IMR-90 (cell line): ENCODE measurements around the gene MPPED2. TPM values are rescaled to one million over a fixed set of nuclear protein-coding genes. Genes with fewer than 3 reads are reported as not detected.

Experiments
- ATAC-seq: fragments of 200-7000 bp; cut with Tn5 transposase; 2 replicates; pipeline ENCODE4 v1.9.1; 2020; ENCODE audit warnings: low read depth, mild to moderate bottlenecking, moderate library complexity
- BruUV-seq: library from RNA; stranded (reverse); fragments of 400-500 nt; replicated peaks from 2 replicates; lab custom pipeline; 2021; lab: Mats Ljungman, UMichigan
- CTCF ChIA-PET: fragments of 300-600 bp; formaldehyde crosslinking; extraction: SDS; loops from one replicate; lab custom pipeline; 2021; ENCODE audit warnings: antibody characterized with exemption; lab: Yijun Ruan, JAX
- POLR2A ChIA-PET: fragments of 300-600 bp; sonication (Branson Sonifier 250); formaldehyde crosslinking; loops from one replicate; lab custom pipeline; 2022; ENCODE audit warnings: antibody characterized with exemption; ENCODE audit not compliant: unreplicated experiment; lab: Charles Lee
- DNase-seq: peaks from one replicate; pipeline ENCODE4 v3.0.0; 2013
- H2AFZ ChIP-seq: replicated peaks from 2 replicates; pipeline ENCODE3; 2013; ENCODE audit warnings: low read length, mild to moderate bottlenecking; ENCODE audit not compliant: poor library complexity
- H2AK5ac ChIP-seq: 2 replicates; pipeline ENCODE4 v1.6.1; 2013; ENCODE audit warnings: low read depth, low read length, inconsistent platforms
- H2AK9ac ChIP-seq: replicated peaks from 2 replicates; pipeline ENCODE3; 2013; ENCODE audit warnings: mild to moderate bottlenecking, low read depth, low read length, moderate library complexity; ENCODE audit not compliant: poor library complexity
- H2BK120ac ChIP-seq: 2 replicates; pipeline ENCODE4 v1.6.1; 2013; ENCODE audit warnings: low read depth, low read length, inconsistent platforms
- H2BK15ac ChIP-seq: 3 replicates; pipeline ENCODE4 v1.6.1; 2013; ENCODE audit warnings: low read depth, low read length, inconsistent platforms
- H2BK20ac ChIP-seq: 2 replicates; pipeline ENCODE4 v1.6.1; 2013; ENCODE audit warnings: low read depth, mild to moderate bottlenecking, inconsistent platforms, low read length, moderate library complexity
- H2BK5ac ChIP-seq: 2 replicates; pipeline ENCODE4 v1.6.1; 2013; ENCODE audit warnings: mild to moderate bottlenecking, low read depth, low read length, inconsistent platforms; ENCODE audit not compliant: poor library complexity, severe bottlenecking
- H3K14ac ChIP-seq: replicated peaks from 2 replicates; pipeline ENCODE4 v1.6.1; 2013; ENCODE audit warnings: low read depth, low read length, inconsistent platforms
- H3K18ac ChIP-seq: 2 replicates; pipeline ENCODE4 v1.6.1; 2013; ENCODE audit warnings: low read depth, low read length, control low read depth
- H3K23ac ChIP-seq: 2 replicates; pipeline ENCODE4 v1.6.1; 2013; ENCODE audit warnings: low read depth, low read length, inconsistent platforms
- H3K27ac ChIP-seq: 2 replicates; pipeline ENCODE4 v1.5.1; 2013; ENCODE audit warnings: mild to moderate bottlenecking, control low read depth, low read length; ENCODE audit not compliant: insufficient read depth
- H3K27me3 ChIP-seq: 2 replicates; pipeline ENCODE4 v1.6.1; 2013; ENCODE audit warnings: low read length; ENCODE audit not compliant: control insufficient read depth, insufficient read depth
- H3K36me3 ChIP-seq: 2 replicates; pipeline ENCODE4 v1.6.1; 2013; ENCODE audit warnings: low read length, mixed read lengths; ENCODE audit not compliant: control insufficient read depth, insufficient read depth
- H3K4ac ChIP-seq: 2 replicates; pipeline ENCODE4 v1.6.1; 2013; ENCODE audit warnings: low read depth, low read length, inconsistent platforms
- H3K4me1 ChIP-seq: 2 replicates; pipeline ENCODE4 v1.6.1; 2013; ENCODE audit warnings: low read length, mixed read lengths; ENCODE audit not compliant: control insufficient read depth, insufficient read depth
- H3K4me2 ChIP-seq: 2 replicates; pipeline ENCODE4 v1.6.1; 2013; ENCODE audit warnings: low read depth, mild to moderate bottlenecking, control low read depth, low read length, moderate library complexity
- H3K4me3 ChIP-seq: 2 replicates; pipeline ENCODE4 v1.5.1; 2013; ENCODE audit warnings: low read depth, mild to moderate bottlenecking, control low read depth, low read length, moderate library complexity; ENCODE audit not compliant: insufficient read depth
- H3K56ac ChIP-seq: 2 replicates; pipeline ENCODE4 v1.6.1; 2013; ENCODE audit warnings: low read length, inconsistent platforms; ENCODE audit not compliant: insufficient read depth; ENCODE audit errors: extremely low read depth
- H3K79me1 ChIP-seq, 2 experiments: 2 replicates each; pipeline ENCODE4 v1.6.1; 2013; ENCODE audit warnings: low read length in 2 of 2, inconsistent platforms in 1 of 2, low read depth in 1 of 2
- H3K9ac ChIP-seq: 2 replicates; pipeline ENCODE4 v1.6.1; 2013; ENCODE audit warnings: low read depth, low read length, control low read depth
- H3K9me1 ChIP-seq: 2 replicates; pipeline ENCODE4 v1.6.1; 2013; ENCODE audit warnings: low read length, inconsistent platforms; ENCODE audit not compliant: insufficient read depth
- H3K9me3 ChIP-seq: 2 replicates; pipeline ENCODE4 v1.6.1; 2013; ENCODE audit warnings: low read length; ENCODE audit not compliant: control insufficient read depth, insufficient read depth
- H4K20me1 ChIP-seq: 2 replicates; pipeline ENCODE4 v1.6.1; 2013; ENCODE audit warnings: low read length, inconsistent platforms; ENCODE audit not compliant: insufficient read depth
- H4K5ac ChIP-seq: 2 replicates; pipeline ENCODE4 v1.6.1; 2013; ENCODE audit warnings: mild to moderate bottlenecking, low read depth, low read length, control low read depth
- H4K8ac ChIP-seq, 2 experiments: 2 replicates each; pipeline ENCODE4 v1.6.1; 2013; ENCODE audit warnings: low read depth in 2 of 2, low read length in 2 of 2, control low read depth in 1 of 2, inconsistent platforms in 1 of 2
- H4K91ac ChIP-seq: 2 replicates; pipeline ENCODE4 v1.6.1; 2013; ENCODE audit warnings: low read depth, low read length, inconsistent platforms; ENCODE audit not compliant: insufficient read depth
- BHLHE40 ChIP-seq: fragments of 150-350 bp; IDR thresholded peaks from 2 replicates; pipeline ENCODE4 v1.6.1; 2016; ENCODE audit warnings: mild to moderate bottlenecking, low read depth, low read length
- CEBPB ChIP-seq: IDR thresholded peaks from 2 replicates; pipeline ENCODE4 v1.6.1; 2012; ENCODE audit warnings: low read depth, low read length, improper control_type of control experiment
- CHD1 ChIP-seq: IDR thresholded peaks from 2 replicates; pipeline ENCODE4 v1.6.1; 2012; ENCODE audit warnings: low read depth, low read length, improper control_type of control experiment
- CTCF ChIP-seq: conservative IDR thresholded peaks from 2 replicates; pipeline ENCODE4 v1.5.1; 2012; ENCODE audit warnings: mild to moderate bottlenecking, low read depth, low read length, improper control_type of control experiment
- MAFK ChIP-seq: IDR thresholded peaks from 2 replicates; pipeline ENCODE4 v1.6.1; 2012; ENCODE audit warnings: low read depth, low read length, improper control_type of control experiment
- MXI1 ChIP-seq: IDR thresholded peaks from 2 replicates; pipeline ENCODE4 v1.6.1; 2012; ENCODE audit warnings: low read depth, mild to moderate bottlenecking, low read length, moderate library complexity, borderline replicate concordance
- NFE2L2 ChIP-seq: fragments of 150-350 bp; IDR thresholded peaks from 2 replicates; pipeline ENCODE4 v1.6.1; 2016; ENCODE audit warnings: low read depth, mild to moderate bottlenecking, low read length
- POLR2A ChIP-seq: IDR thresholded peaks from 2 replicates; pipeline ENCODE4 v1.6.1; 2012; ENCODE audit warnings: mild to moderate bottlenecking, low read depth, low read length
- RAD21 ChIP-seq: IDR thresholded peaks from 2 replicates; pipeline ENCODE4 v1.6.1; 2012; ENCODE audit warnings: low read length, improper control_type of control experiment
- RFX5 ChIP-seq: IDR thresholded peaks from 2 replicates; pipeline ENCODE4 v1.8.0; 2012; ENCODE audit warnings: low read depth, mild to moderate bottlenecking, low read length, moderate library complexity
- SMC3 ChIP-seq: fragments of 150-350 bp; IDR thresholded peaks from 2 replicates; pipeline ENCODE4 v1.6.1; 2016; ENCODE audit warnings: low read depth, mild to moderate bottlenecking, antibody characterized with exemption, low read length, moderate library complexity
- WGBS, 2 experiments: methylation state at CpG; one replicate each; pipeline versions ENCODE4 v1.1.5 to v1.1.7; 2013; ENCODE audit warnings: missing lambda C conversion rate in 2 of 2; ENCODE audit not compliant: insufficient read length in 1 of 2; ENCODE audit errors: extremely low coverage in 2 of 2; 5-methylcytosine and 5-hydroxymethylcytosine counted together
- dilution Hi-C: fragments of 300-500 bp; cut with HindIII; formaldehyde crosslinking; loops from one replicate; pipeline ENCODE4 v1.14.3; 2018; ENCODE audit warnings: low sequenced_read_pairs; ENCODE audit not compliant: unreplicated experiment
- in situ Hi-C: fragments of 300-500 bp; cut with MboI; formaldehyde crosslinking; loops from 3 replicates; pipeline ENCODE4 v1.14.3; 2019; ENCODE audit warnings: low sequenced_read_pairs, inconsistent platforms, mixed read lengths
- intact Hi-C: fragments of 100-400 bp; cut with micrococcal nuclease; formaldehyde crosslinking; loops from 2 replicates; pipeline ENCODE4 v1.10.0; 2022
- polyA plus RNA-seq, 3 experiments: library from polyadenylated mRNA; depleted of rRNA; stranded (reverse); fragments of >200 nt; gene quantifications; 2 replicates each; pipeline ENCODE4 v1.2.3, GENCODE V29; 2012; ENCODE audit warnings: low replicate concordance in 1 of 3
- total RNA-seq: library from RNA; depleted of rRNA; stranded (reverse); fragments of >200 nt; gene quantifications from 2 replicates; pipeline ENCODE4 v1.2.3, GENCODE V29; 2012
- TF ChIP-seq, protein P1 (sequence below): fragments of 150-350 bp; IDR thresholded peaks from 2 replicates; pipeline ENCODE4 v1.6.1; 2017; ENCODE audit warnings: mild to moderate bottlenecking, antibody characterized with exemption, low read length, low read depth
- TF ChIP-seq, protein P2 (sequence below): fragments of 150-350 bp; IDR thresholded peaks from 2 replicates; pipeline ENCODE4 v1.6.1; 2016; ENCODE audit warnings: low read depth, mild to moderate bottlenecking, low read length, moderate library complexity, borderline replicate concordance

MPPED2 gene
- total and polyA plus RNA-seq, 2 of the 4 experiments (the other 2 are of a cell fraction): 0.10 TPM; not detected in 1

GRCh38 chr11:30559004-30559403, 27.1 kb downstream of the MPPED2 start:
- no peak overlapping the region for H2AK5ac ChIP-seq
- no peaks in the 10 kb centered on the region for H4K20me1 ChIP-seq
- H2BK15ac ChIP-seq: no peak overlapping the region
- CTCF ChIA-PET: interaction anchor here (1.2 kb wide), 1 partner anchor 68 kb away, joined by 3 read pairs; no protein-coding TSS in a partner anchor
- no peak overlapping the region for H4K8ac ChIP-seq
- TF ChIP-seq CHD1: no peak
- no peak for TF ChIP-seq CEBPB
- TF ChIP-seq RAD21: no peak
- TF ChIP-seq MXI1: no peak
- TF ChIP-seq SMC3: no peak
- no peak for TF ChIP-seq BHLHE40
- TF ChIP-seq MAFK: no peak
- TF ChIP-seq NFE2L2: no peak
- TF ChIP-seq, protein P1, sequence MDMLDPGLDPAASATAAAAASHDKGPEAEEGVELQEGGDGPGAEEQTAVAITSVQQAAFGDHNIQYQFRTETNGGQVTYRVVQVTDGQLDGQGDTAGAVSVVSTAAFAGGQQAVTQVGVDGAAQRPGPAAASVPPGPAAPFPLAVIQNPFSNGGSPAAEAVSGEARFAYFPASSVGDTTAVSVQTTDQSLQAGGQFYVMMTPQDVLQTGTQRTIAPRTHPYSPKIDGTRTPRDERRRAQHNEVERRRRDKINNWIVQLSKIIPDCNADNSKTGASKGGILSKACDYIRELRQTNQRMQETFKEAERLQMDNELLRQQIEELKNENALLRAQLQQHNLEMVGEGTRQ: no peak
- TF ChIP-seq RFX5: no peak
- TF ChIP-seq CTCF: no peak
- TF ChIP-seq, protein P2, sequence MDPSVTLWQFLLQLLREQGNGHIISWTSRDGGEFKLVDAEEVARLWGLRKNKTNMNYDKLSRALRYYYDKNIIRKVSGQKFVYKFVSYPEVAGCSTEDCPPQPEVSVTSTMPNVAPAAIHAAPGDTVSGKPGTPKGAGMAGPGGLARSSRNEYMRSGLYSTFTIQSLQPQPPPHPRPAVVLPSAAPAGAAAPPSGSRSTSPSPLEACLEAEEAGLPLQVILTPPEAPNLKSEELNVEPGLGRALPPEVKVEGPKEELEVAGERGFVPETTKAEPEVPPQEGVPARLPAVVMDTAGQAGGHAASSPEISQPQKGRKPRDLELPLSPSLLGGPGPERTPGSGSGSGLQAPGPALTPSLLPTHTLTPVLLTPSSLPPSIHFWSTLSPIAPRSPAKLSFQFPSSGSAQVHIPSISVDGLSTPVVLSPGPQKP: no peak
- TF ChIP-seq POLR2A: no peak
- H3K4me2 ChIP-seq: no peak overlapping the region
- no peak overlapping the region for H3K9ac ChIP-seq
- POLR2A ChIA-PET: interaction anchor here (0.8 kb wide), 1 partner anchor 26 kb away, joined by 4 read pairs; no protein-coding TSS in a partner anchor
- BruUV-seq: no TSS peak
- H3K14ac ChIP-seq: no peak overlapping the region
- dilution Hi-C loops (no loop called here), in situ Hi-C loops (no loop called here), intact Hi-C loops (no loop called here)
- no peaks in the 10 kb centered on the region for H3K9me1 ChIP-seq
- H3K4me3 ChIP-seq: no peak overlapping the region
- no peak for DNase-seq
- H3K18ac ChIP-seq: no peak overlapping the region
- H3K9me3 ChIP-seq: no peaks in the 10 kb centered on the region
- no peak overlapping the region for H4K91ac ChIP-seq
- ATAC-seq: no peak
- H3K56ac ChIP-seq: no peak overlapping the region
- no CpG with 5 or more reads among the region's 1 CpG for WGBS, 2 experiments
- no peak overlapping the region for H3K4ac ChIP-seq
- H2BK5ac ChIP-seq: no peak overlapping the region
- H3K27me3 ChIP-seq: no peaks in the 10 kb centered on the region
- no peak overlapping the region for H2BK120ac ChIP-seq
- no peak overlapping the region for H2BK20ac ChIP-seq
- no peaks in the 10 kb centered on the region for H3K79me1 ChIP-seq
- H3K27ac ChIP-seq: no peak overlapping the region
- H2AK9ac ChIP-seq: no peak overlapping the region
- H4K5ac ChIP-seq: no peak overlapping the region
- H3K23ac ChIP-seq: no peak overlapping the region
- H2AFZ ChIP-seq: no peak overlapping the region
- no peaks in the 10 kb centered on the region for H3K4me1 ChIP-seq
- no peaks in the 10 kb centered on the region for H3K36me3 ChIP-seq
